GM23338 (cell line): ENCODE measurements around the gene ANKUB1. TPM values are rescaled to one million over a fixed set of nuclear protein-coding genes. Genes with fewer than 3 reads are reported as not detected.

ENCODE experiments used
- ATAC-seq: fragments of 200-7000 bp; cut with Tn5 transposase; 3 replicates; pipeline ENCODE4 v1.9.1; 2020
- DNase-seq: peaks from one replicate; pipeline ENCODE4 v3.0.0-alpha.2; 2015; ENCODE audit warnings: low spot score
- H2AFZ ChIP-seq: fragments of 200-600 bp; sonication (generic); 2 replicates; pipeline ENCODE4 v1.8.0; 2016; ENCODE audit warnings: antibody characterized with exemption, mild to moderate bottlenecking, moderate library complexity
- H3F3A ChIP-seq: fragments of 200-600 bp; sonication (generic); replicated peaks from 2 replicates; pipeline ENCODE4 v1.8.0; 2017; ENCODE audit warnings: antibody characterized with exemption, mixed run types, low read depth
- H3K27ac ChIP-seq: fragments of 200-600 bp; sonication (generic); 2 replicates; pipeline ENCODE4 v1.6.1; 2016; ENCODE audit warnings: low read depth
- H3K27me3 ChIP-seq: fragments of 200-600 bp; sonication (generic); 2 replicates; pipeline ENCODE4 v1.8.0; 2016; ENCODE audit warnings: mild to moderate bottlenecking, mixed run types, moderate library complexity; ENCODE audit not compliant: insufficient read depth
- H3K36me3 ChIP-seq: fragments of 200-600 bp; sonication (generic); 2 replicates; pipeline ENCODE4 v1.8.0; 2016; ENCODE audit warnings: mild to moderate bottlenecking; ENCODE audit not compliant: insufficient read depth
- H3K4me1 ChIP-seq: fragments of 200-600 bp; sonication (generic); 2 replicates; pipeline ENCODE4 v1.8.0; 2016; ENCODE audit warnings: mild to moderate bottlenecking, moderate library complexity; ENCODE audit not compliant: insufficient read depth
- H3K4me2 ChIP-seq: fragments of 200-600 bp; sonication (generic); 2 replicates; pipeline ENCODE4 v1.7.1; 2017; ENCODE audit warnings: mixed run types
- H3K4me3 ChIP-seq: fragments of 200-600 bp; sonication (generic); 2 replicates; pipeline ENCODE4 v1.6.1; 2016; ENCODE audit warnings: mixed run types
- H3K79me2 ChIP-seq: fragments of 200-600 bp; sonication (generic); replicated peaks from 2 replicates; pipeline ENCODE4 v1.8.0; 2017; ENCODE audit warnings: mild to moderate bottlenecking; ENCODE audit not compliant: insufficient read depth
- H3K9me2 ChIP-seq: fragments of 200-600 bp; sonication (generic); 2 replicates; pipeline ENCODE4 v1.8.0; 2017; ENCODE audit not compliant: insufficient read depth
- H4K20me1 ChIP-seq: fragments of 200-600 bp; sonication (generic); replicated peaks from 2 replicates; pipeline ENCODE4 v1.8.0; 2017; ENCODE audit warnings: mild to moderate bottlenecking; ENCODE audit not compliant: insufficient read depth
- H3K27ac Mint-ChIP-seq: 2 replicates; pipeline ENCODE4 v1.8.0; 2020; ENCODE audit warnings: inconsistent platforms, mild to moderate bottlenecking, moderate library complexity, mixed read lengths
- H3K27me3 Mint-ChIP-seq: 3 replicates; pipeline ENCODE4 v1.8.0; 2022; ENCODE audit warnings: low read depth, mild to moderate bottlenecking, moderate library complexity, mixed read lengths, inconsistent platforms; ENCODE audit not compliant: insufficient read depth, poor library complexity
- H3K36me3 Mint-ChIP-seq: 3 replicates; pipeline ENCODE4 v1.8.0; 2021; ENCODE audit warnings: low read depth, mild to moderate bottlenecking, inconsistent platforms, moderate library complexity, mixed read lengths
- H3K4me1 Mint-ChIP-seq: 3 replicates; pipeline ENCODE4 v1.8.0; 2020; ENCODE audit warnings: mild to moderate bottlenecking, inconsistent platforms, mixed read lengths
- H3K4me3 Mint-ChIP-seq: 3 replicates; pipeline ENCODE4 v1.8.0; 2021; ENCODE audit warnings: moderate library complexity, mild to moderate bottlenecking, inconsistent platforms, mixed read lengths
- H3K9me3 Mint-ChIP-seq: 3 replicates; pipeline ENCODE4 v1.8.0; 2020; ENCODE audit warnings: moderate library complexity, mild to moderate bottlenecking, inconsistent platforms, mixed read lengths
- CREB1 ChIP-seq: fragments of 250-450 bp; sonication (Bioruptor Pico); IDR thresholded peaks from 2 replicates; pipeline ENCODE4 v1.5.0; 2020; ENCODE audit warnings: low read depth, mild to moderate bottlenecking, moderate library complexity
- EZH2 ChIP-seq: fragments of 200-600 bp; sonication (generic); IDR thresholded peaks from one replicate; pipeline ENCODE4 v1.8.0; 2017; ENCODE audit warnings: antibody characterized with exemption, mild to moderate bottlenecking, low read depth; ENCODE audit not compliant: unreplicated experiment
- EZH2phosphoT487 ChIP-seq: fragments of 200-600 bp; sonication (generic); IDR thresholded peaks from one replicate; pipeline ENCODE4 v1.8.1; 2018; ENCODE audit warnings: antibody characterized with exemption; ENCODE audit not compliant: unreplicated experiment
- JUNB ChIP-seq: IDR thresholded peaks from one replicate; pipeline ENCODE4 v1.6.1; 2016; ENCODE audit warnings: antibody characterized with exemption; ENCODE audit not compliant: unreplicated experiment
- NANOG ChIP-seq: IDR thresholded peaks from 2 replicates; pipeline ENCODE4 v1.6.1; 2016; ENCODE audit warnings: antibody characterized with exemption, borderline replicate concordance
- POLR2AphosphoS5 ChIP-seq: IDR thresholded peaks from 2 replicates; pipeline ENCODE4 v1.6.1; 2016; ENCODE audit warnings: antibody characterized with exemption, low read depth
- STAT1 ChIP-seq: IDR thresholded peaks from one replicate; pipeline ENCODE4 v1.6.1; 2016; ENCODE audit warnings: antibody characterized with exemption; ENCODE audit not compliant: unreplicated experiment
- ZNF114 ChIP-seq: fragments of 250-450 bp; sonication (Bioruptor Pico); IDR thresholded peaks from 2 replicates; pipeline ENCODE4 v1.5.0; 2020; ENCODE audit warnings: mild to moderate bottlenecking, moderate library complexity
- ZNF331 ChIP-seq: fragments of 250-450 bp; sonication (Bioruptor Pico); IDR thresholded peaks from 2 replicates; pipeline ENCODE4 v1.5.0; 2020; ENCODE audit warnings: low read depth, mild to moderate bottlenecking, moderate library complexity
- ZNF462 ChIP-seq: fragments of 250-450 bp; sonication (Bioruptor Pico); IDR thresholded peaks from 2 replicates; pipeline ENCODE4 v1.5.0; 2020; ENCODE audit warnings: mild to moderate bottlenecking, moderate library complexity
- polyA plus RNA-seq: library from polyadenylated mRNA; unstranded; fragments of >200 nt; fragmentation: Nextera tagmentation; extraction: Ambion mirVana; gene quantifications from 2 replicates; pipeline ENCODE4 v1.2.1, GENCODE V29; 2016
- total RNA-seq: library from RNA; depleted of rRNA; stranded (reverse); fragments of >200 nt; shearing (Covaris generic); gene quantifications from 2 replicates; pipeline ENCODE4 v1.2.3, GENCODE V29; 2014

ANKUB1 gene
- total and polyA plus RNA-seq, 2 experiments from 2014 or later = not detected

GRCh38 chr3:149716984-149717383 is 75.4 kb downstream of the ANKUB1 start (continued):
- TF ChIP-seq ZNF462 (CRISPR knock-in tag) (no peak), STAT1 (no peak), ZNF331 (no peak)

DNA sequence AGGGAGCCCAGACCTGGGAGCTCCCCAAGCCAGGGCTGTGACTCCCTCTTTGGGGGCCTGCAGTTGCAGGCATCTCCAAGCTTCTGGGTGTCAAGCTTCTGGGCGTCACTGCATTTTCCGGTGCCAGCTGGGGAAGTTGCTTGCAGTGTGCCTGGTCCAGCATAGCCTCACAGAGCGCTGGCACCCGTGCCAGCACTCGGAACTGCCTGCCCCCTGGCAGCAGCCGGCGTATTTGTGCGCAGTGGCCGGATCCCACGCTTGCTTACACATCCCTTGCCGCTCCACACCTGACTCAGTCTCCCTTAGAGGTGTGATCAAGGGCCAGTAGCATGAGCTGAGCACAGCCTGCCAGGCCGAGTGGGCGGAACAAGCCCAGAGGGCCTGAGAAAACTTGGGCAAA is 77.1 kb downstream of the ANKUB1 start:
- no peak for DNase-seq
- Histone ChIP-seq H3K36me3 (no peaks in the 10 kb centered on the region), H3K9me2 (no peaks in the 10 kb centered on the region), H3F3A (no peaks in the 10 kb centered on the region), H3K4me2 (no peak overlapping the region), H3K4me1 (no peaks in the 10 kb centered on the region), H3K79me2 (no peaks in the 10 kb centered on the region), H3K4me3 (no peak overlapping the region), H3K27ac (no peak overlapping the region), H2AFZ (no peak overlapping the region), H3K27me3 (no peaks in the 10 kb centered on the region), H4K20me1 (no peaks in the 10 kb centered on the region)
- Mint-ChIP-seq H3K36me3 (peaks cover 7% of the 10 kb centered on the region; the same call in 1 of the 3 replicates), H3K4me3 (no peak overlapping the region), H3K4me1 (peaks cover 4% of the 10 kb centered on the region; the same call in 2 of the 3 replicates), H3K27ac (no peak overlapping the region), H3K27me3 (no peaks in the 10 kb centered on the region), H3K9me3 (peaks cover 8% of the 10 kb centered on the region; the same call in 1 of the 3 replicates)
- no peak for ATAC-seq
- TF ChIP-seq ZNF331 = no peak
- TF ChIP-seq EZH2 = no peak
- no peak for TF ChIP-seq CREB1 (CRISPR knock-in tag)
- TF ChIP-seq JUNB = no peak
- no peak for TF ChIP-seq POLR2AphosphoS5
- TF ChIP-seq EZH2phosphoT487 = no peak
- no peak for TF ChIP-seq ZNF114
- TF ChIP-seq NANOG = no peak
- TF ChIP-seq STAT1 = no peak
- TF ChIP-seq ZNF462 (CRISPR knock-in tag) = no peak
